Thoracic aorta (tissue), 2 donors: Measurements from ENCODE around the gene UBXN6. TPM values are rescaled to one million over a fixed set of nuclear protein-coding genes. Genes with fewer than 3 reads are reported as not detected.

Source experiments
- ATAC-seq: fragments of 150-250 bp; one replicate; pipeline ENCODE4 v1.8.0; 2017; ENCODE audit warnings: low read depth; ENCODE audit not compliant: insufficient number of reproducible peaks, low FRiP score
- DNase-seq: peaks from one replicate; pipeline ENCODE4 v3.0.0-alpha.2; 2020; ENCODE audit warnings: low spot score
- H3K27ac ChIP-seq, 2 donors: fragments of 200-600 bp; sonication (generic); 1 replicate in 1 of 2; 2 replicates in 1 of 2; pipeline ENCODE4 v1.5.1; 2016; ENCODE audit warnings: mild to moderate bottlenecking in 2 of 2, moderate library complexity in 2 of 2
- H3K27me3 ChIP-seq: fragments of 200-600 bp; sonication (generic); replicated peaks from 2 replicates; pipeline ENCODE4 v1.6.0; 2016; ENCODE audit warnings: mild to moderate bottlenecking; ENCODE audit not compliant: insufficient read depth
- H3K36me3 ChIP-seq: fragments of 200-600 bp; sonication (generic); one replicate; pipeline ENCODE4 v1.5.1; 2016
- H3K4me1 ChIP-seq, 2 donors: fragments of 200-600 bp; sonication (generic); 1 replicate in 1 of 2; 2 replicates in 1 of 2; pipeline versions ENCODE4 v1.5.1 to v1.6.0; 2016; ENCODE audit warnings: low read depth in 2 of 2, mild to moderate bottlenecking in 1 of 2; ENCODE audit not compliant: control insufficient read depth in 1 of 2
- H3K4me3 ChIP-seq: fragments of 200-600 bp; sonication (generic); 2 replicates; pipeline ENCODE4 v1.5.1; 2016; ENCODE audit warnings: mild to moderate bottlenecking
- H3K9me3 ChIP-seq: fragments of 200-600 bp; sonication (generic); 2 replicates; pipeline ENCODE4 v1.5.1; 2016
- CTCF ChIP-seq: fragments of 200-600 bp; sonication (generic); IDR thresholded peaks from one replicate; pipeline ENCODE4 v1.5.1; 2019; ENCODE audit warnings: antibody characterized with exemption
- total RNA-seq, 2 donors: library from RNA; depleted of rRNA; stranded (reverse); fragments of >200 nt; gene quantifications; one replicate each; pipeline versions ENCODE4 v1.1.0 to v1.2.3, GENCODE V29; 2016

Gene UBXN6
- total RNA-seq, 2 donors from 2014 or later, result 51.1 to 68.5 TPM

GRCh38 chr19:4497770-4498389, 40.3 kb upstream of the UBXN6 start:
- Histone ChIP-seq H3K4me3 (no peak overlapping the region), H3K36me3 (peaks cover 38% of the 10 kb centered on the region), H3K27ac (no peak overlapping the region), H3K9me3 (no peaks in the 10 kb centered on the region), H3K4me1 (no peaks in the 10 kb centered on the region), H3K27me3 (no peaks in the 10 kb centered on the region)
- TF ChIP-seq CTCF, result no peak
- DNase-seq (no peak), ATAC-seq (no peak)

- no peaks in the 10 kb centered on the region for H3K27me3 ChIP-seq
- ATAC-seq, result no peak
- H3K27ac ChIP-seq, result no peak overlapping the region
- H3K36me3 ChIP-seq, result peaks cover 45% of the 10 kb centered on the region
- no peak for DNase-seq
- no peak for TF ChIP-seq CTCF
- H3K4me1 ChIP-seq, result no peaks in the 10 kb centered on the region
- no peaks in the 10 kb centered on the region for H3K9me3 ChIP-seq
- no peak overlapping the region for H3K4me3 ChIP-seq
Measured at GRCh38 chr19:4496304-4496703, 38.7 kb upstream of the UBXN6 start.

- Histone ChIP-seq H3K27me3 (no peaks in the 10 kb centered on the region), H3K36me3 (peaks cover 40% of the 10 kb centered on the region), H3K27ac (no peak overlapping the region), H3K4me1 (no peaks in the 10 kb centered on the region), H3K4me3 (no peak overlapping the region), H3K9me3 (no peaks in the 10 kb centered on the region)
- ATAC-seq (no peak), DNase-seq (no peak)
- TF ChIP-seq CTCF, result no peak
Measured at GRCh38 chr19:4495471-4495870, 37.9 kb upstream of the UBXN6 start.

- ATAC-seq (no peak), DNase-seq (no peak)
- H3K27ac ChIP-seq, result no peak overlapping the region
- no peak for TF ChIP-seq CTCF
- H3K4me3 ChIP-seq, result no peak overlapping the region
- no peaks in the 10 kb centered on the region for H3K27me3 ChIP-seq
- H3K9me3 ChIP-seq, result no peaks in the 10 kb centered on the region
- no peaks in the 10 kb centered on the region for H3K4me1 ChIP-seq
- H3K36me3 ChIP-seq, result peaks cover 38% of the 10 kb centered on the region
Measured at GRCh38 chr19:4494691-4495064, 37.1 kb upstream of the UBXN6 start.

- H3K27me3 ChIP-seq, result no peaks in the 10 kb centered on the region
- ATAC-seq, result no peak
- TF ChIP-seq CTCF, result no peak
- no peak overlapping the region for H3K4me3 ChIP-seq
- H3K9me3 ChIP-seq, result no peaks in the 10 kb centered on the region
- DNase-seq, result no peak
- H3K4me1 ChIP-seq, result no peaks in the 10 kb centered on the region
- H3K27ac ChIP-seq, result no peak overlapping the region
- peaks cover 43% of the 10 kb centered on the region for H3K36me3 ChIP-seq
Measured at GRCh38 chr19:4493929-4494690, 36.5 kb upstream of the UBXN6 start.
